HEK293T (cell line): ENCODE data around the gene CMYA5.

Source experiments
- ARNT ChIP-seq: fragments of 450-650 bp; IDR thresholded peaks from 2 replicates; pipeline ENCODE4 v1.6.1; 2017; ENCODE audit warnings: mild to moderate bottlenecking
- BHLHE40 ChIP-seq: fragments of 450-650 bp; IDR thresholded peaks from 2 replicates; pipeline ENCODE4 v1.6.1; 2016; ENCODE audit warnings: mild to moderate bottlenecking, moderate library complexity, borderline replicate concordance
- CTBP1 ChIP-seq: fragments of 450-650 bp; IDR thresholded peaks from 2 replicates; pipeline ENCODE4 v1.6.1; 2016; ENCODE audit warnings: borderline replicate concordance
- FOXK2 ChIP-seq: fragments of 450-650 bp; IDR thresholded peaks from 2 replicates; pipeline ENCODE4 v1.6.1; 2016; ENCODE audit warnings: mild to moderate bottlenecking
- FOXM1 ChIP-seq: fragments of 450-650 bp; IDR thresholded peaks from 2 replicates; pipeline ENCODE4 v1.6.1; 2017; ENCODE audit warnings: mild to moderate bottlenecking, borderline replicate concordance
- L3MBTL2 ChIP-seq: fragments of 450-650 bp; conservative IDR thresholded peaks from 2 replicates; pipeline ENCODE4 v1.6.1; 2016; ENCODE audit warnings: mild to moderate bottlenecking
- LEF1 ChIP-seq: fragments of 450-650 bp; IDR thresholded peaks from 2 replicates; pipeline ENCODE4 v1.6.1; 2017; ENCODE audit warnings: mild to moderate bottlenecking, borderline replicate concordance
- NFRKB ChIP-seq: fragments of 450-650 bp; IDR thresholded peaks from 2 replicates; pipeline ENCODE4 v1.6.1; 2016; ENCODE audit warnings: mild to moderate bottlenecking, moderate library complexity
- SP1 ChIP-seq: fragments of 450-650 bp; IDR thresholded peaks from 2 replicates; pipeline ENCODE4 v1.6.1; 2017
- SUZ12 ChIP-seq: fragments of 450-650 bp; IDR thresholded peaks from 2 replicates; pipeline ENCODE4 v1.6.1; 2016; ENCODE audit warnings: mild to moderate bottlenecking
- TARDBP ChIP-seq: fragments of 450-650 bp; IDR thresholded peaks from 2 replicates; pipeline ENCODE4 v1.6.1; 2016
- TF ChIP-seq, protein P1 (sequence below): fragments of 450-650 bp; IDR thresholded peaks from 2 replicates; pipeline ENCODE4 v1.6.1; 2016

DNA sequence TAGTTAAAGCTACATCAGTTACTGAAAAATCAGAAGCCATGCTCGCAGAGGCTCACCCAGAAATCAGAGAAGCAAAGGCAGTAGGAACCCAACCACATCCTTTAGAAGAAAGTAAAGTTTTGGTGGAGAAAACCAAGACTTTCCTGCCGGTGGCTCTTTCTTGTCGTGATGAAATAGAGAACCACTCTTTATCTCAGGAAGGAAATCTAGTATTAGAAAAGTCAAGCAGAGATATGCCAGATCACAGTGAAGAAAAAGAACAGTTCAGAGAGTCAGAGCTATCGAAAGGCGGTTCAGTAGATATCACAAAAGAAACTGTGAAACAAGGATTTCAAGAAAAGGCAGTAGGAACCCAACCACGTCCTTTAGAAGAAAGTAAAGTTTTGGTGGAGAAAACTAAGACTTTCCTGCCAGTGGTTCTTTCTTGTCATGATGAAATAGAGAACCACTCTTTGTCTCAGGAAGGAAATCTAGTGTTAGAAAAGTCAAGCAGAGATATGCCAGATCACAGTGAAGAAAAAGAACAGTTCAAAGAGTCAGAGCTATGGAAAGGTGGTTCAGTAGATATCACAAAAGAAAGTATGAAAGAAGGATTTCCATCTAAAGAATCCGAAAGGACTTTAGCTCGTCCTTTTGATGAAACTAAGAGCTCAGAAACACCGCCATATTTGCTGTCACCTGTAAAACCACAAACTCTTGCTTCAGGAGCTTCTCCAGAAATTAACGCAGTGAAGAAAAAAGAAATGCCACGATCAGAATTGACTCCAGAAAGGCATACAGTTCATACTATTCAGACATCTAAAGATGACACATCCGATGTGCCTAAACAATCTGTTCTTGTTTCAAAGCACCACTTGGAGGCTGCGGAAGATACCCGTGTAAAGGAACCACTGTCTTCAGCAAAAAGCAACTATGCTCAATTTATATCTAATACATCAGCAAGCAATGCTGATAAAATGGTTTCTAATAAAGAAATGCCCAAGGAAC, 47.2 kb downstream of the CMYA5 start:
- TF ChIP-seq SUZ12 (no peak), TARDBP (no peak), SP1 (no peak), FOXM1 (no peak), FOXK2 (no peak), ARNT (no peak), BHLHE40 (no peak), CTBP1 (no peak), NFRKB (no peak), L3MBTL2 (no peak), LEF1 (no peak)
- TF ChIP-seq, protein P1, sequence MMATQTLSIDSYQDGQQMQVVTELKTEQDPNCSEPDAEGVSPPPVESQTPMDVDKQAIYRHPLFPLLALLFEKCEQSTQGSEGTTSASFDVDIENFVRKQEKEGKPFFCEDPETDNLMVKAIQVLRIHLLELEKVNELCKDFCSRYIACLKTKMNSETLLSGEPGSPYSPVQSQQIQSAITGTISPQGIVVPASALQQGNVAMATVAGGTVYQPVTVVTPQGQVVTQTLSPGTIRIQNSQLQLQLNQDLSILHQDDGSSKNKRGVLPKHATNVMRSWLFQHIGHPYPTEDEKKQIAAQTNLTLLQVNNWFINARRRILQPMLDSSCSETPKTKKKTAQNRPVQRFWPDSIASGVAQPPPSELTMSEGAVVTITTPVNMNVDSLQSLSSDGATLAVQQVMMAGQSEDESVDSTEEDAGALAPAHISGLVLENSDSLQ = no peak
